Ovary (tissue), 9 donors: ENCODE results near the gene CHRD. TPM values are rescaled to one million over a fixed set of nuclear protein-coding genes. Genes with fewer than 3 reads are reported as not detected.
A peak's percentile ranks its signal among the peaks of the same experiment; 100 is the strongest.
"Not testable (repeated sequence)": the region's sequence is repeated elsewhere in the genome, so short reads cannot be mapped to it uniquely, and the experiment has no call there.

Source experiments
- DNase-seq, 5 donors: peaks; one replicate each; pipeline ENCODE4 v3.0.0-alpha.2; 2019 to 2020
- H3K27ac ChIP-seq, 2 donors: fragments of 200-600 bp; one replicate each; pipeline versions ENCODE4 v1.5.1 to v1.8.0; 2019 to 2022
- H3K27me3 ChIP-seq: fragments of 200-600 bp; one replicate; pipeline ENCODE4 v1.8.0; 2022
- H3K36me3 ChIP-seq: fragments of 200-600 bp; sonication (generic); one replicate; pipeline ENCODE4 v1.5.1; 2019
- H3K4me1 ChIP-seq: one replicate; pipeline ENCODE4 v1.8.1; 2013; ENCODE audit warnings: mild to moderate bottlenecking, moderate library complexity; ENCODE audit not compliant: insufficient read depth
- H3K4me3 ChIP-seq: fragments of 200-600 bp; sonication (generic); one replicate; pipeline ENCODE4 v1.5.1; 2017
- H3K9me3 ChIP-seq, 2 donors: fragments of 200-600 bp in 1 of 2; sonication (generic) in 1 of 2; one replicate each; pipeline versions ENCODE4 v1.5.1 to v1.8.1; 2013 to 2019; ENCODE audit warnings: mild to moderate bottlenecking in 1 of 2, moderate library complexity in 1 of 2
- CTCF ChIP-seq, 3 donors: fragments of 450-650 bp in 2 of 3; fragments of 200-600 bp in 1 of 3; IDR thresholded peaks; one replicate each; pipeline versions ENCODE4 v1.5.1 to v1.8.0; 2016 to 2022; ENCODE audit warnings: antibody characterized with exemption in 3 of 3, mild to moderate bottlenecking in 1 of 3
- EP300 ChIP-seq: sonication (generic); formaldehyde crosslinking; IDR thresholded peaks from one replicate; pipeline ENCODE4 v1.6.1; 2017; ENCODE audit warnings: antibody characterized with exemption
- POLR2A ChIP-seq: fragments of 450-650 bp; IDR thresholded peaks from one replicate; pipeline ENCODE4 v1.6.1; 2017; ENCODE audit warnings: antibody characterized with exemption, mild to moderate bottlenecking, moderate library complexity
- WGBS, 3 donors: extraction: QIAGEN DNeasy Blood & Tissue Kit in 1 of 3; methylation state at CpG; one replicate each; pipeline versions ENCODE4 v1.1.5 to v1.1.7; 2013 to 2017; 5-methylcytosine and 5-hydroxymethylcytosine counted together
- intact Hi-C, 4 donors: fragments of 100-400 bp; cut with DNase I; formaldehyde crosslinking; loops; one replicate each; pipeline versions ENCODE4 v1.11.0 to v1.15.1; 2022 to 2023
- polyA plus RNA-seq, 2 donors: library from polyadenylated mRNA; stranded (reverse); fragments of 200-250 nt in 1 of 2; fragments of 350-450 nt in 1 of 2; fragmentation: Illumina TruSeq in 1 of 2; extraction: RNeasy Lipid Tissue Mini Kit (QIAGEN cat#74804) in 1 of 2; gene quantifications; one replicate each; pipeline ENCODE4 v1.2.3, GENCODE V29; 2013 to 2014
- total RNA-seq, 7 donors: library from RNA; depleted of rRNA in 2 of 7; stranded (reverse); fragments of >200 nt in 2 of 7; fragmentation: NEBNext Ultra II Directional in 3 of 7; extraction: Animal tissue kit (Norgen Biotek cat#: 25700) in 3 of 7; gene quantifications; one replicate each; pipeline versions ENCODE4 v1.1.0 to v1.2.4, GENCODE V29; 2016 to 2023
- donor health status: DM: no; HTN: no; CAD: no; lungs with moderate emphysema.
- donor health status: DM: no; HTN: no; CAD: no.
- donor health status: Bipolar disorder and iron deficiency.
- donor health status: DM: yes; HTN: yes; CAD: no.
- donor health status: DM: no; HTN: no; CAD: no.
- donor health status: DM: yes; HTN: yes; CAD: no.

CHRD gene
- total and polyA plus RNA-seq, 9 donors: 3.1 to 37.3 (median 20.5) TPM

DNA sequence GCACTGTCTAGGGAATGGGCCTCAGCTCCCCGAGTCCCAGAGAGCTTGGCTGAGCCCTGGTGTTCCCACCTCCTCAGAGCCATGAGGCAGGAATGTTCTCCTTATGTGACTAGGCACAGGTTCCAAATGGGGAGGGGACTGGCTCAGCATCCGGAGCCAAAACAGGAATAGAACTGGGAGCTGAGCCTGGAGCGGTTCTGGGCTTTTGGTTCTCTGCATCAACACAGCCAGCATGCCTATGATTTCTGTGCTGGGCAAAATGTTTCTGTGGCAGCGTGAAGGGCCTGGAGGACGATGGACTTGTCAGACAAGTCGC is 42.5 kb upstream of the CHRD start, which contains the start of gene FAM131A:
Gene FAM131A (plus strand): TSS at position 202 of the 316 bp plus-strand sequence. CDS start 31 bp downstream, at position 233.
- Histone ChIP-seq H3K27ac (peak within 1 kb of the TSS; percentile 93 to 95), H3K27me3 (no peaks in the 10 kb centered on the region), H3K36me3 (no peaks in the 10 kb centered on the region), H3K4me1 (peaks cover 20% of the 10 kb centered on the region), H3K4me3 (peak within 1 kb of the TSS; percentile 81), H3K9me3 (no peaks in the 10 kb centered on the region)
- 24 to 40% (median 27%) methylated on average over 6 of the region's 6 CpGs for WGBS, 3 donors
- intact Hi-C loops: loop anchor here in 1 of 4 donors (1.0 kb wide), 1 partner anchor 23 kb away; the partner anchor contains the start of gene EIF4G1
- TF ChIP-seq EP300 (no peak), POLR2A (no peak), CTCF (IDR thresholded peaks at IDR 0.05) (no peak)
- peak; percentile 66 to 83 (median 74) for DNase-seq

- Histone ChIP-seq H3K9me3 (no peaks in the 10 kb centered on the region), H3K4me1 (peaks cover 20% of the 10 kb centered on the region), H3K36me3 (no peaks in the 10 kb centered on the region), H3K27ac (peak overlapping the region; percentile 93 to 95), H3K4me3 (peak overlapping the region; percentile 11), H3K27me3 (no peaks in the 10 kb centered on the region)
- TF ChIP-seq EP300 (no peak), POLR2A (no peak), CTCF (IDR thresholded peaks at IDR 0.05) (no peak)
- WGBS, 3 donors: 48 to 59% (median 53%) methylated on average over 7 of the region's 7 CpGs
- DNase-seq: no peak
- intact Hi-C loops: loop anchor here in 1 of 4 donors (1.0 kb wide), 1 partner anchor 24 kb away; the partner anchor contains the start of gene EIF4G1
These were observed 41.9 kb upstream of the CHRD start for GRCh38 chr3:184337981-184338380.

GRCh38 chr3:184338511-184338945 is 41.3 kb upstream of the CHRD start:
- 6 to 11% (median 10%) methylated on average over 17 to 37 of the region's 37 CpGs for WGBS, 3 donors

GRCh38 chr3:184339001-184339400 is 40.9 kb upstream of the CHRD start:
- Histone ChIP-seq H3K4me3 (peak overlapping the region; percentile 12), H3K36me3 (no peaks in the 10 kb centered on the region), H3K9me3 (no peaks in the 10 kb centered on the region), H3K4me1 (peaks cover 20% of the 10 kb centered on the region), H3K27ac (peak overlapping the region; percentile 93 to 95), H3K27me3 (no peaks in the 10 kb centered on the region)
- intact Hi-C loops: no loop called here
- TF ChIP-seq POLR2A: no peak
- TF ChIP-seq CTCF (IDR thresholded peaks at IDR 0.05): no peak
- no peak for TF ChIP-seq EP300
- DNase-seq: no peak
- WGBS, 3 donors: 44 to 52% (median 44%) methylated on average over 8 of the region's 8 CpGs

More at GRCh38 chr3:184338511-184338945, 41.3 kb upstream of the CHRD start:
- TF ChIP-seq POLR2A: peak; percentile 54
- TF ChIP-seq EP300: no peak
- TF ChIP-seq CTCF (IDR thresholded peaks at IDR 0.05): peak in 2 of 3 donors; percentile 14 to 35
- no peaks in the 10 kb centered on the region for H3K27me3 ChIP-seq
- H3K27ac ChIP-seq: peak overlapping the region; percentile 93 to 95
- peak overlapping the region; percentile 12 for H3K4me3 ChIP-seq
- peak; percentile 90 to 96 (median 95) for DNase-seq
- intact Hi-C loops: no loop called here
- H3K36me3 ChIP-seq: no peaks in the 10 kb centered on the region
- peaks cover 20% of the 10 kb centered on the region for H3K4me1 ChIP-seq
- H3K9me3 ChIP-seq: no peaks in the 10 kb centered on the region

DNA sequence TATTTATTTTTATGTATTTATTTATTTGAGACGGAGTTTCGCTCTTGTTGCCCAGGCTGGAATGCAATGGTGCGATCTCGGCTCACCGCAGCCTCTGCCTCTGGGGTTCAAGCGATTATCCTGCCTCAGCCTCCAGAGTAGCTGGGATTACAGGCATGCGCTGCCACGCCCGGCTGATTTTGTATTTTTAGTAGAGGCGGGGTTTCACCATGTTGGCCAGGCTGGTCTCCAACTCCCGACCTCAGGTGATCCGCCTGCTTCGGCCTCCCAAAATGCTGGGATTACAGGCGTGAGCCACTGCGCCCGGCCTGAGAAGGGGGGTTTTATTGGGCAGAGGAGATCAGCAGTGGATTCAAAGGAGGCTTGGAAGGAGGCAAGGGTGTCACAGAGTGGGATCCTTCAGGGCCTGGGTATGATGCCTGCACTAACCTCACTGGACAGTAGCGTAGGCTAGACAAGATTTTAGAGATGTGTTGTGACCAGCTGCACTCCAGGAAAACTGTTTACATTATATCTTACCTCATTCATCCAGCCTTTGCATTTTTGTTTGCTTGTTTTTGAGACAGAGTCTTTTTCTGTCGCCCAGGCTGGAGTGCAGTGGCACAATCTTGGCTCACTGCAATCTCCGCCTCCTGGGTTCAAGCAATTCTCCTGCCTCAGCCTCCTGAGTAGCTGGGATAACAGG is 40.3 kb upstream of the CHRD start:
- H3K4me3 ChIP-seq, H3K27me3 ChIP-seq, H3K9me3 ChIP-seq, intact Hi-C loops, H3K36me3 ChIP-seq, DNase-seq: not testable (repeated sequence)
- Histone ChIP-seq H3K4me1 (peaks cover 20% of the 10 kb centered on the region), H3K27ac (peak overlapping the region in 1 of 2 donors; percentile 95)
- WGBS, 3 donors: 88 to 90% (median 89%) methylated on average over 19 of the region's 19 CpGs
